ENCODE data around the gene ZNF502. TPM values are rescaled to one million over a fixed set of nuclear protein-coding genes. Genes with fewer than 3 reads are reported as not detected.

ZNF502 gene
- total and polyA plus RNA-seq, 2 donors (not counting 1 experiment from before 2014, with no cell fraction given): 1.4 to 5.5 TPM

DNA sequence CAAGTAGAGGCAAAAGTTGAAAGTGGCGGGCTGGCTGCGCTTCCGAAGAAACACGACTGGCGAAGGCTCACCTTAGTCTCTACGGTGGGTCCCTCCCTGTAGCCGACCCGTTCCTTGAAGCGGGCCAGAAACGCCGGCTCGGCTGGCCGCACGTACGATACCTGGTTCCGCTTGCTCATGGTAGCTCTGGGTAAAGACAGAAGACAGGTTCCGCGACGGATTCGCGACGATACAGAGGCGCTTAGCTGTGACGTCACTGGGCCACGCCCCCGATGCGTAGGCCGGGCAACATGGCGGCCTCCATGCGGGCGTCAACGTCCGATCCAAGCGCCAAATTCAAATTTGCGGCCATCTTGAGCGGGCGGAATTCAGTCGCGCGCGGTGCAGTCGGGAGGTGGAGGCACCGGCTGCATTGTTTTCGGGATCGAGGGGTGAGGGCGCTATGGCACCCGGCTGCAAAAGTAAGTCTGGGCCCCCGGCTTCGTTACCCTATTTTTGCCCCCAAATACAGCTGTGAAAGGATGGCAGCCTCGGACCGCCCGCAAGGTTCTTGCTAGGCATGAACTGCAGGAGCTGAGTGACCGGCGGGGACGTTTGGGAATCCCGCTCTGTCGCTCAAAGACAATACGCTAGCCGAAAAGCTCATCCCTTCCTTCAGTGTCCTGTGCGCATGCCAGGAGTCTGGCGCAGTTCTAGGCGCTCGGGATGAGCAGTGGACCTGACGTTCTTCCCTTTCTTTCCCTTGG, 49.1 kb downstream of the ZNF502 start, which contains the start of the genes KIAA1143 and KIF15:
TSS of gene KIAA1143 (minus strand) at position 196 of the 746 bp plus-strand sequence. CDS start at position 179, 17 bp downstream.
TSS of gene KIF15 (plus strand) at position 371 of the 746 bp plus-strand sequence. CDS start at position 443, 72 bp downstream.
- peak within 1 kb of the TSS; percentile 96 for H3K9ac ChIP-seq (ENCODE audit: low read length)
- peak within 1 kb of the TSS; percentile 98 for H3K4me2 ChIP-seq (replicated peaks; ENCODE audit: low read depth, low read length, poor library complexity, severe bottlenecking)
- intact Hi-C loops (cut with micrococcal nuclease): loop anchor here (1.0 to 5.0 kb wide), 9 partner anchors 32 to 1989 kb away; partner anchors contain the start of genes ANO10, CCDC13, EXOSC7 and TCAIM
- Mint-ChIP-seq H3K27ac (peak within 1 kb of the TSS; percentile 96), H3K9me3 (ENCODE audit: insufficient read depth) (peaks cover 2% of the 10 kb centered on the region), H3K4me3 (peak within 1 kb of the TSS; percentile 93), H3K4me1 (peaks cover 24% of the 10 kb centered on the region), H3K27me3 (no peaks in the 10 kb centered on the region)
- DNase-seq (peak; percentile 98), ATAC-seq (ENCODE audit: low read depth) (peak; percentile 98)
- H3K4me3 ChIP-seq (ENCODE audit: control extremely low read depth in 1 of 5, extremely low read depth in 1 of 5, insufficient read depth in 1 of 5, low read depth in 2 of 5, low read length in 4 of 5): peak within 1 kb of the TSS; percentile 70 to 90 (median 88)
- peaks cover 52% of the 10 kb centered on the region for H3K79me2 ChIP-seq (ENCODE audit: control insufficient read depth, insufficient read depth, low read length)
- CTCF ChIA-PET: interaction anchor here (0.8 to 1.3 kb wide), 3 partner anchors 31 to 215 kb away, joined by 3 to 4 read pairs (median 3); partner anchors contain the start of genes EXOSC7, ZDHHC3 and ZNF501
- peaks cover 0 to 13% (median 3%) of the 10 kb centered on the region in 3 donors for H3K9me3 ChIP-seq (ENCODE audit: control extremely low read depth in 1 of 3, control insufficient read depth in 2 of 3, insufficient read depth in 1 of 3, low read length in 2 of 3)
- WGBS (ENCODE audit: insufficient coverage): under 1% methylated on average over 64 of the region's 64 CpGs
- H3K27me3 ChIP-seq (replicated peaks in 1 of 4; ENCODE audit: control extremely low read depth in 1 of 4, control insufficient read depth in 3 of 4, insufficient read depth in 4 of 4, low read length in 3 of 4): no peaks in the 10 kb centered on the region
- POLR2A ChIA-PET: interaction anchor here (0.7 to 1.5 kb wide), 8 partner anchors 31 to 424 kb away, joined by 3 to 6 read pairs (median 3); partner anchors contain the start of genes EXOSC7, ZDHHC3, ZKSCAN7 and ZNF197
- TF ChIP-seq EZH2 (IDR thresholded peaks at IDR 0.05; ENCODE audit: borderline replicate concordance, insufficient read depth, low read depth, low read length, poor library complexity, severe bottlenecking): no peak
- TF ChIP-seq, protein P1, sequence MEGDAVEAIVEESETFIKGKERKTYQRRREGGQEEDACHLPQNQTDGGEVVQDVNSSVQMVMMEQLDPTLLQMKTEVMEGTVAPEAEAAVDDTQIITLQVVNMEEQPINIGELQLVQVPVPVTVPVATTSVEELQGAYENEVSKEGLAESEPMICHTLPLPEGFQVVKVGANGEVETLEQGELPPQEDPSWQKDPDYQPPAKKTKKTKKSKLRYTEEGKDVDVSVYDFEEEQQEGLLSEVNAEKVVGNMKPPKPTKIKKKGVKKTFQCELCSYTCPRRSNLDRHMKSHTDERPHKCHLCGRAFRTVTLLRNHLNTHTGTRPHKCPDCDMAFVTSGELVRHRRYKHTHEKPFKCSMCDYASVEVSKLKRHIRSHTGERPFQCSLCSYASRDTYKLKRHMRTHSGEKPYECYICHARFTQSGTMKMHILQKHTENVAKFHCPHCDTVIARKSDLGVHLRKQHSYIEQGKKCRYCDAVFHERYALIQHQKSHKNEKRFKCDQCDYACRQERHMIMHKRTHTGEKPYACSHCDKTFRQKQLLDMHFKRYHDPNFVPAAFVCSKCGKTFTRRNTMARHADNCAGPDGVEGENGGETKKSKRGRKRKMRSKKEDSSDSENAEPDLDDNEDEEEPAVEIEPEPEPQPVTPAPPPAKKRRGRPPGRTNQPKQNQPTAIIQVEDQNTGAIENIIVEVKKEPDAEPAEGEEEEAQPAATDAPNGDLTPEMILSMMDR (IDR thresholded peaks at IDR 0.05): no peak
- H4K20me1 ChIP-seq (ENCODE audit: control insufficient read depth, insufficient read depth, low read length, poor library complexity, severe bottlenecking): no peaks in the 10 kb centered on the region
- H3K4me1 ChIP-seq (ENCODE audit: control insufficient read depth in 2 of 2, insufficient read depth in 2 of 2, low read length in 2 of 2): peaks cover 6 to 15% of the 10 kb centered on the region in 2 donors
- H3K27ac ChIP-seq (ENCODE audit: low read length in 2 of 2): peak within 1 kb of the TSS; percentile 65 to 91
- peaks cover 2 to 4% of the 10 kb centered on the region in 2 experiments for H3K36me3 ChIP-seq (replicated peaks in 1 of 2; ENCODE audit: control extremely low read depth in 1 of 2, control insufficient read depth in 1 of 2, extremely low read depth in 1 of 2, insufficient read depth in 2 of 2, low read length in 1 of 2)
- peak within 1 kb of the TSS; percentile 95 for H2AFZ ChIP-seq (ENCODE audit: insufficient read depth, low read depth, low read length, poor library complexity, severe bottlenecking)

Data from B cell (primary cell).